ENCODE measurements around the gene TRAK2. TPM values are rescaled to one million over a fixed set of nuclear protein-coding genes. Genes with fewer than 3 reads are reported as not detected.

Gene TRAK2
- total RNA-seq, 1 experiment from 2014 or later: 33.2 TPM

- TF ChIP-seq EZH2 (IDR thresholded peaks at IDR 0.05; ENCODE audit: low read depth) (no peak), CTCF (conservative IDR thresholded peaks at IDR 0.05) (no peak)
- Histone ChIP-seq H3K27me3 (ENCODE audit: insufficient read depth, low read depth) (no peaks in the 10 kb centered on the region), H3K4me2 (peak overlapping the region; percentile 89), H3K27ac (no peak overlapping the region), H3K79me2 (ENCODE audit: low read depth) (peaks cover 37% of the 10 kb centered on the region), H4K20me1 (ENCODE audit: insufficient read depth) (no peaks in the 10 kb centered on the region), H3K9me2 (ENCODE audit: insufficient read depth) (no peaks in the 10 kb centered on the region), H3K9me3 (ENCODE audit: insufficient read depth, low read depth) (no peaks in the 10 kb centered on the region), H3K36me3 (ENCODE audit: low read depth) (0 out of 2 replicates have a peak, but pooled peaks cover 5% of the 10 kb centered on the region), H3K4me1 (replicated peaks; ENCODE audit: insufficient read depth) (peaks cover 34% of the 10 kb centered on the region), H2AFZ (peak overlapping the region; percentile 97), H3K4me3 (peak overlapping the region; percentile 99), H3F3A (ENCODE audit: insufficient read depth, low read depth) (peaks cover 8% of the 10 kb centered on the region; the same call in 1 of the 2 replicates)
- intact Hi-C loops (cut with micrococcal nuclease; ENCODE audit: unreplicated experiment): loop anchor here (5.0 to 10.0 kb wide), 3 partner anchors 50 to 215 kb away; partner anchors contain the start of gene TMEM237
- no peak for DNase-seq
- ChIA-PET CTCF (no interaction called here), POLR2A (ENCODE audit: unreplicated experiment) (interaction anchor here (0.5 to 0.6 kb wide), 3 partner anchors 14 to 1704 kb away, joined by 3 to 7 read pairs (median 6); no protein-coding TSS in a partner anchor)
- TSS peak; percentile 54 for BruUV-seq (replicated peaks)
These were observed 1.0 kb upstream of the TRAK2 start for GRCh38 chr2:201452058-201452921.

GRCh38 chr2:201450954-201451291 is 335 bp downstream of the TRAK2 start:
- Histone ChIP-seq H3K4me1 (replicated peaks; ENCODE audit: insufficient read depth) (peaks cover 34% of the 10 kb centered on the region), H3K27ac (no peak overlapping the region; the same call in 1 of the 2 replicates), H3K9me3 (ENCODE audit: insufficient read depth, low read depth) (no peaks in the 10 kb centered on the region), H3K4me2 (peak overlapping the region; percentile 79), H2AFZ (peak overlapping the region; percentile 100), H3F3A (ENCODE audit: insufficient read depth, low read depth) (peaks cover 8% of the 10 kb centered on the region; the same call in 1 of the 2 replicates), H4K20me1 (ENCODE audit: insufficient read depth) (no peaks in the 10 kb centered on the region), H3K9me2 (ENCODE audit: insufficient read depth) (no peaks in the 10 kb centered on the region), H3K79me2 (ENCODE audit: low read depth) (peaks cover 37% of the 10 kb centered on the region), H3K27me3 (ENCODE audit: insufficient read depth, low read depth) (no peaks in the 10 kb centered on the region), H3K36me3 (ENCODE audit: low read depth) (0 out of 2 replicates have a peak, but pooled peaks cover 4% of the 10 kb centered on the region), H3K4me3 (peak overlapping the region; percentile 99)
- intact Hi-C loops (cut with micrococcal nuclease; ENCODE audit: unreplicated experiment): loop anchor here (5.0 to 10.0 kb wide), 3 partner anchors 49 to 214 kb away; partner anchors contain the start of gene TMEM237
- POLR2A ChIA-PET (ENCODE audit: unreplicated experiment): interaction anchor here (0.5 to 0.7 kb wide), 6 partner anchors 44 to 788 kb away, joined by 4 to 26 read pairs (median 15); partner anchors contain the start of gene SUMO1
- TF ChIP-seq CTCF (conservative IDR thresholded peaks at IDR 0.05) (no peak), EZH2 (IDR thresholded peaks at IDR 0.05; ENCODE audit: low read depth) (no peak)
- DNase-seq: no peak
- CTCF ChIA-PET: interaction anchor here (0.6 kb wide), 2 partner anchors 14 to 43 kb away, joined by 5 to 10 read pairs; no protein-coding TSS in a partner anchor
- no TSS peak for BruUV-seq (replicated peaks)

- TF ChIP-seq CTCF (conservative IDR thresholded peaks at IDR 0.05): no peak
- TF ChIP-seq EZH2 (IDR thresholded peaks at IDR 0.05; ENCODE audit: low read depth): no peak
- no peaks in the 10 kb centered on the region for H3K27me3 ChIP-seq (ENCODE audit: insufficient read depth, low read depth)
- no peaks in the 10 kb centered on the region for H4K20me1 ChIP-seq (ENCODE audit: insufficient read depth)
- peak in 1 of 2 experiments; percentile 64 for DNase-seq
- ChIA-PET CTCF (no interaction called here), POLR2A (ENCODE audit: unreplicated experiment) (interaction anchor here (0.6 kb wide), 1 partner anchor 191 kb away, joined by 3 read pairs; no protein-coding TSS in a partner anchor)
- intact Hi-C loops (cut with micrococcal nuclease; ENCODE audit: unreplicated experiment): no loop called here
- no peaks in the 10 kb centered on the region for H3K9me3 ChIP-seq (ENCODE audit: insufficient read depth, low read depth)
- no peak overlapping the region for H3K4me3 ChIP-seq
- peak overlapping the region; percentile 36 for H3K4me2 ChIP-seq
- no peak overlapping the region for H2AFZ ChIP-seq
- H3K9me2 ChIP-seq (ENCODE audit: insufficient read depth): no peaks in the 10 kb centered on the region
- H3F3A ChIP-seq (ENCODE audit: insufficient read depth, low read depth): peaks cover 8% of the 10 kb centered on the region; the same call in 1 of the 2 replicates
- peaks cover 34% of the 10 kb centered on the region for H3K4me1 ChIP-seq (replicated peaks; ENCODE audit: insufficient read depth)
- no peaks in the 10 kb centered on the region for H3K36me3 ChIP-seq (ENCODE audit: low read depth)
- H3K79me2 ChIP-seq (ENCODE audit: low read depth): peaks cover 37% of the 10 kb centered on the region
- H3K27ac ChIP-seq: 0 out of 2 replicates have a peak overlapping the region, but pooled peaks have one; percentile 26
- no TSS peak for BruUV-seq (replicated peaks)
These were observed 2.6 kb downstream of the TRAK2 start for GRCh38 chr2:201448701-201449100.

All from PC-9 (cell line).